Mucosa of descending colon (tissue), 3 donors: ENCODE measurements around the gene TTC34. TPM values are rescaled to one million over a fixed set of nuclear protein-coding genes. Genes with fewer than 3 reads are reported as not detected.

Source experiments
- ATAC-seq: fragments of 200-7000 bp; cut with Tn5 transposase; one replicate; pipeline ENCODE4 v1.9.1; 2020; ENCODE audit warnings: mild to moderate bottlenecking, moderate library complexity
- DNase-seq, 3 donors: peaks; one replicate each; pipeline ENCODE4 v3.0.0-alpha.2; 2020
- H3K36me3 ChIP-seq: fragments of 200-600 bp; one replicate; pipeline ENCODE4 v1.8.0; 2021; ENCODE audit warnings: low read depth, mild to moderate bottlenecking
- H3K4me1 ChIP-seq: fragments of 200-600 bp; one replicate; pipeline ENCODE4 v1.8.0; 2021; ENCODE audit warnings: low read depth, mild to moderate bottlenecking
- H3K4me3 ChIP-seq: fragments of 200-600 bp; one replicate; pipeline ENCODE4 v1.8.0; 2021; ENCODE audit warnings: mild to moderate bottlenecking
- H3K9me3 ChIP-seq: fragments of 200-600 bp; one replicate; pipeline ENCODE4 v1.8.0; 2021; ENCODE audit warnings: mild to moderate bottlenecking
- intact Hi-C, 2 donors: fragments of 100-400 bp; cut with DNase I in 1 of 2; cut with micrococcal nuclease in 1 of 2; formaldehyde crosslinking; loops; one replicate each; pipeline versions ENCODE4 v1.11.0 to v1.11.1; 2022; cut with DNase I, micrococcal nuclease
- total RNA-seq, 3 donors: library from RNA; stranded (reverse); fragmentation: NEBNext Ultra II Directional in 2 of 3; extraction: Animal tissue kit (Norgen Biotek cat#: 25700) in 2 of 3; gene quantifications; one replicate each; pipeline versions ENCODE4 v1.2.1 to v1.2.4, GENCODE V29; 2021 to 2023
- TF ChIP-seq, protein P1 (sequence below): fragments of 200-600 bp; IDR thresholded peaks from one replicate; pipeline ENCODE4 v1.8.0; 2022; ENCODE audit warnings: antibody characterized with exemption, mild to moderate bottlenecking
- donor health status: DM: no; HTN: no; CAD: no; lungs with moderate emphysema.
- donor health status: DM: no; HTN: no; CAD: no.
- donor health status: DM: no; HTN: yes; CAD: no.

Gene TTC34
- total RNA-seq, 3 donors from 2014 or later: 0.43 to 1.1 (median 0.61) TPM

DNA sequence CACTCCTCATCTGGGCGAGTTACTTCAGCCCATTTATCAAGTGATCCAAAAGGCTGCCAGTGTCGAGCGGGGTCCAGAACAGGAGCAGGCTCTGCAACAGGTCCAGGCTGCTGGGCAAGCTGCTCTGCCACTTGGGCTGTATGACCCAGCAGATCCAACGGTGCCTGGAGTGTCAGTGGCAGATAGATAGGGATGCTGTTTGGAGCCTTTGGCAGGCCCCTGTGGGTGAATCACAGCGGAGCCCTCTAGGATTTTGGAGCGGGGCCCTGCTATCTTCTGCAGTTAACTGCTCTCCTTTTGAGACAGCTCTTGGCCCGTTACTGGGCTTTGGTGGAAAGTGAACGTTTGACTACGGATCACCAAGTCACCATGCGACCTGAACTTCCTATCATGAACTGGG, 176.2 kb downstream of the TTC34 start:
- H3K4me1 ChIP-seq: peaks cover 4% of the 10 kb centered on the region
- DNase-seq (no peak), ATAC-seq (no peak)
- no peaks in the 10 kb centered on the region for H3K9me3 ChIP-seq
- H3K36me3 ChIP-seq: no peaks in the 10 kb centered on the region
- H3K4me3 ChIP-seq: no peak overlapping the region
- TF ChIP-seq, protein P1, sequence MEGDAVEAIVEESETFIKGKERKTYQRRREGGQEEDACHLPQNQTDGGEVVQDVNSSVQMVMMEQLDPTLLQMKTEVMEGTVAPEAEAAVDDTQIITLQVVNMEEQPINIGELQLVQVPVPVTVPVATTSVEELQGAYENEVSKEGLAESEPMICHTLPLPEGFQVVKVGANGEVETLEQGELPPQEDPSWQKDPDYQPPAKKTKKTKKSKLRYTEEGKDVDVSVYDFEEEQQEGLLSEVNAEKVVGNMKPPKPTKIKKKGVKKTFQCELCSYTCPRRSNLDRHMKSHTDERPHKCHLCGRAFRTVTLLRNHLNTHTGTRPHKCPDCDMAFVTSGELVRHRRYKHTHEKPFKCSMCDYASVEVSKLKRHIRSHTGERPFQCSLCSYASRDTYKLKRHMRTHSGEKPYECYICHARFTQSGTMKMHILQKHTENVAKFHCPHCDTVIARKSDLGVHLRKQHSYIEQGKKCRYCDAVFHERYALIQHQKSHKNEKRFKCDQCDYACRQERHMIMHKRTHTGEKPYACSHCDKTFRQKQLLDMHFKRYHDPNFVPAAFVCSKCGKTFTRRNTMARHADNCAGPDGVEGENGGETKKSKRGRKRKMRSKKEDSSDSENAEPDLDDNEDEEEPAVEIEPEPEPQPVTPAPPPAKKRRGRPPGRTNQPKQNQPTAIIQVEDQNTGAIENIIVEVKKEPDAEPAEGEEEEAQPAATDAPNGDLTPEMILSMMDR: no peak
- intact Hi-C loops: no loop called here

DNA sequence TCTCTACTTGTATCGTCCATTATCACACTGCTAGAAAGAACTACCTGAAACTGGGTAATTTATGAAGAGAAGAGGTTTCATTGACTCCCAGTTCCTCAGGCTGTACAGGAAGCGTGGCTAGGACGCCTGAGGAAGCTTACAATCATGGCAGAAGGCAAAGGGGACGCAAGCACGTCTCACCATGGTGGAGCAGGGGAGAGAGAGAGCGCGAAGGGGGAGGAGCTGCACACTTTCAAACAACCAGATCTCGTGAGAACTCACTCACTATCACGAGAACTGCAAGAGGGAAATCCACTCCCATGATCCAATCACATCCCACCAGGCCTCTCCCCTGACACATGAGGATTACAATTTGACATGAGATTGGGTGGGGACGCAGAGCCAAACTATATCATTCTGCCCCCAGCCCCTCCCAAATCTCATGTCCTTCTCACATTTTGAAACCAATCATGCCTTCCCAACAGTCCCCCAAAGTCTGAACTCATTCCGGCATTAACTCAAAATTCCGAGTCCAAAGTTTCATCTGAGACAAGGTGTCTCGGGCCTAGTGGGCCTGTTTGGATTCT, 176.7 kb downstream of the TTC34 start:
- Histone ChIP-seq H3K4me1 (peaks cover 4% of the 10 kb centered on the region), H3K4me3 (no peak overlapping the region), H3K9me3 (no peaks in the 10 kb centered on the region), H3K36me3 (no peaks in the 10 kb centered on the region)
- no peak for ATAC-seq
- intact Hi-C loops: no loop called here
- DNase-seq: no peak
- TF ChIP-seq, protein P1: no peak

DNA sequence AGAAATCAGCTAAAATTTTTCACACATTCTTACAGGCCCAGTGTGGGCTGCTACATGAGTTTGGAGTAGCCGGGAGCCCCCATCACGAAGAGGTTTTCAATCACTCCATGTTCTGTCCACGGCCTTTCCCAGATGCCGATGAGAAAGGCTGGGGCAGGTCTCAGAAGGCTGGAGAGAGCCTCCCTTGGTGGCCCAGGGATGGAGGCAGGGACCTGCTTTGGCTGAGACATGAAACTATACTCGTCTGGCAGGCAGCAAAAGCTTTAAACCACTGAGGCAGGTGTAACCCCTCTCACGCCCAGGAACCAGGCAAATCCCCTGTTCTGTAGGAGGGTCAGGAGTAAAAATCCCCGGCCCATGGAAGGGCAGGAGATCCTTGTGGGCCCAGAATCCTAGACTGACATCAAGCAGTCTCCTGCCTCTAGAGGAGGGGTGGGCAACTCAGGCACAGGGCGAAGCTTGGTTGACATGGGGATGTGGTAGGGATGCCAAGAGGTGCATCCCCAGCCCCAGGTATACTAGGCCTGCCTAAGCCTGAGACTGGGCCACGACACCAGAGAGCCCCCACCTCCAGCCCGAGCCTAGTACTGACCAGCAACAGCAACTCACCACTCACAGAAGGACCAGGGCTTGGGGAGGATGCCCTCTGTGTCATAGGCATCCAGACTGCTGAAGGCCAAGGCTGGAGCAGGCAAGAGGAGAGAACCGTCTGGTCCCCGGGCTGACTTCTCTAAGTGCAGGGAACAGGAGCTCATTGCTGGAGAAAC, 177.7 kb downstream of the TTC34 start:
- H3K36me3 ChIP-seq: no peaks in the 10 kb centered on the region
- H3K4me1 ChIP-seq: peaks cover 2% of the 10 kb centered on the region
- ATAC-seq: no peak
- H3K9me3 ChIP-seq: no peaks in the 10 kb centered on the region
- TF ChIP-seq, protein P1: no peak
- H3K4me3 ChIP-seq: no peak overlapping the region
- no peak for DNase-seq
- intact Hi-C loops: no loop called here

DNA sequence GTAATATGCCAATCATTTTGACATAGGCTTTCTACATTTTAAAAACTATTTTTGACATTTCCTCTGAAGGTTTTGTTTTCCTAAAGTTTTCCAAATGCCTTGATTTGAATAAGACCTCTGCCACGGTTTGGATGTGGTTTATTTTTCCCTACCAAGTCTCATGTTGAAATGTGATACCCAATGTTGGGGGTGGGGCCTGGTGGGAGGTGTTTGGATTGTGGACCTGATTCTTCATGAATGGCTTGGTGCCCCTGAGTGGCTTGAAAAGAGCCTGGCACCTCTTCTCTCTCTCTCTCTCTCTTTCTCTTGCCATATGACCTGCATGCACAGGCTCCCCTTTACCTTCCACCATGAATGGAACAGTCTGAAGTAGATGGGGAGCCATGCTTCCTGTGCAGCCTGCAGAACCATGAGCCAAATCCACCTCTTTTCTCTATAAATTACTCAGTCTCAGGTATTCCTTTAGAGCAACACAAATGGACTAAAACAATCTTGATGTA, 183.5 kb downstream of the TTC34 start:
- DNase-seq: no peak
- Histone ChIP-seq H3K4me3 (no peak overlapping the region), H3K36me3 (no peaks in the 10 kb centered on the region), H3K9me3 (peaks cover 6% of the 10 kb centered on the region), H3K4me1 (no peaks in the 10 kb centered on the region)
- TF ChIP-seq, protein P1: no peak
- ATAC-seq: no peak
- intact Hi-C loops: no loop called here

DNA sequence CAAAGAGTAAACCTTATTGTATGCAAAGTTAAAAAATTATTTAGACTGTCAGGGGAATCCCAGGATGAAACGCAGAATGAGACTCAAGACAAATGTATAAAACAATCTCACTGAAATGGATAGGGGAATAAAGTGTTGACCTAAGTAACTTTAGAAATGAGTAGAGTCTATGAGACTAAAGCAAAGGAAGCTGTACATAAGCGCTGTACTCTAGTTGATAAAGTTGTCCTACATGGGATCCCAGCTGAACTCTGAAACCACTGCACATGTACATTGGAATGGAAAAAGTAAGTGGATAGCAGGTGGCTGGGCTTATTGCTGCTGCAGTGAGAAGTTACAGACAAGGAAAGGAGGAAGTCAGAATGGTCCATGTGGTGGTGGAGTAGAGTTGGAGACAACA, 187.3 kb downstream of the TTC34 start:
- intact Hi-C loops: no loop called here
- no peaks in the 10 kb centered on the region for H3K4me1 ChIP-seq
- TF ChIP-seq, protein P1: no peak
- no peaks in the 10 kb centered on the region for H3K36me3 ChIP-seq
- H3K4me3 ChIP-seq: no peak overlapping the region
- no peak for ATAC-seq
- peaks cover 6% of the 10 kb centered on the region for H3K9me3 ChIP-seq
- DNase-seq: no peak
